Neuron (in vitro differentiated cells): ENCODE results near the gene SMIM41.

Experiments
- H2AFZ ChIP-seq: one replicate; pipeline ENCODE4 v1.6.1; 2013; ENCODE audit warnings: low read depth, mild to moderate bottlenecking, inconsistent platforms, low read length, moderate library complexity
- H3K27me3 ChIP-seq: one replicate; pipeline ENCODE4 v1.6.1; 2013; ENCODE audit warnings: low read length; ENCODE audit not compliant: insufficient read depth
- H3K36me3 ChIP-seq: one replicate; pipeline ENCODE4 v1.6.1; 2013; ENCODE audit warnings: low read length; ENCODE audit not compliant: insufficient read depth
- H3K4me1 ChIP-seq: one replicate; pipeline ENCODE4 v1.6.1; 2013; ENCODE audit warnings: low read length; ENCODE audit not compliant: insufficient read depth
- H3K4me3 ChIP-seq: 2 replicates; pipeline ENCODE4 v1.5.1; 2013; ENCODE audit warnings: mild to moderate bottlenecking, low read length, moderate library complexity
- H3K9me3 ChIP-seq: one replicate; pipeline ENCODE4 v1.6.1; 2013; ENCODE audit warnings: low read length

Gene SMIM41

GRCh38 chr12:52120951-52121823 lies 41.7 kb downstream of the SMIM41 start:
- H3K4me3 ChIP-seq: no peak overlapping the region

GRCh38 chr12:52121824-52122539 lies 42.5 kb downstream of the SMIM41 start:
- Histone ChIP-seq H3K4me1 (peaks cover 12% of the 10 kb centered on the region), H3K27me3 (peaks cover 26% of the 10 kb centered on the region), H3K36me3 (no peaks in the 10 kb centered on the region), H3K4me3 (no peak overlapping the region), H2AFZ (no peak overlapping the region), H3K9me3 (no peaks in the 10 kb centered on the region)

More at GRCh38 chr12:52120951-52121823, 41.7 kb downstream of the SMIM41 start:
- no peaks in the 10 kb centered on the region for H3K9me3 ChIP-seq
- H3K36me3 ChIP-seq: no peaks in the 10 kb centered on the region
- no peak overlapping the region for H2AFZ ChIP-seq
- H3K4me1 ChIP-seq: peaks cover 12% of the 10 kb centered on the region
- H3K27me3 ChIP-seq: peaks cover 26% of the 10 kb centered on the region

DNA sequence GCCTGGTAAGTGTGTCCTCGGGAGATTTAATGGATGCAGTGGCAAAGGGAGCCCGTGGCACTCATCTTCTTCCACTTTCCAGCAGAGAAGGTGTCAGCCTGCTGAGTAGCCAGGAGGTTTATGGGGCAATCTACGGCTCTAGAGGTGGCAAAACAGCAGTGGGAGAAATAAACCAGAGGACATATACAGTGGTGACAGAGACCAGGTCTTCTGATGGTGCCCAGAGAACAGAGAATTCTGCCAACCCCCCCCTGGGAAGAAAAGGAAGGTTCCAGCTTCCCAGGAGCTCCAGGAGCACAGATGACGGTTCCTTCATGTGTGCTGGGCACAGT lies 43.0 kb downstream of the SMIM41 start:
- Histone ChIP-seq H2AFZ (no peak overlapping the region), H3K9me3 (no peaks in the 10 kb centered on the region), H3K4me1 (peaks cover 12% of the 10 kb centered on the region), H3K36me3 (no peaks in the 10 kb centered on the region), H3K4me3 (no peak overlapping the region), H3K27me3 (peaks cover 26% of the 10 kb centered on the region)

DNA sequence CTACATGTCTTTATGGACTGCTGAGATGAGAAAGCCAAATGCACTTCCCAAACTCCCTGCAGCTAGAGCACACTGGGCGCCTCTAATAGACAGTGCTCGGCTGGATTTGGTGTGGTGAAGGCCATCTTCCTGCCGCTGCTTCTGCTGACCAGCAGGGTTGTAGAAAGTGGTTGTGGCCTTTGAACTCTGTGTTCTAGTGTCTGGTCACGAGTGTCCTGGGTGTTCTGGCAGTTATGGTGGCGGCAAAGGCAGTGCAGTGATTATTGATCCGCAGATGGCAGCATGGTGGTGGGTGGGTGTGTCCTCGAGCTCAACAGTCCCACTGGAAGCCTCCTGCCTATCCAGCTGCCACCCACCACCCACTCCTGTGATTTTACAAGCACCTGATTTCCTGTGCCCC lies 43.4 kb downstream of the SMIM41 start:
- H3K4me1 ChIP-seq: peaks cover 12% of the 10 kb centered on the region
- H3K36me3 ChIP-seq: no peaks in the 10 kb centered on the region
- peaks cover 23% of the 10 kb centered on the region for H3K27me3 ChIP-seq
- H3K9me3 ChIP-seq: no peaks in the 10 kb centered on the region
- no peak overlapping the region for H3K4me3 ChIP-seq
- H2AFZ ChIP-seq: no peak overlapping the region

DNA sequence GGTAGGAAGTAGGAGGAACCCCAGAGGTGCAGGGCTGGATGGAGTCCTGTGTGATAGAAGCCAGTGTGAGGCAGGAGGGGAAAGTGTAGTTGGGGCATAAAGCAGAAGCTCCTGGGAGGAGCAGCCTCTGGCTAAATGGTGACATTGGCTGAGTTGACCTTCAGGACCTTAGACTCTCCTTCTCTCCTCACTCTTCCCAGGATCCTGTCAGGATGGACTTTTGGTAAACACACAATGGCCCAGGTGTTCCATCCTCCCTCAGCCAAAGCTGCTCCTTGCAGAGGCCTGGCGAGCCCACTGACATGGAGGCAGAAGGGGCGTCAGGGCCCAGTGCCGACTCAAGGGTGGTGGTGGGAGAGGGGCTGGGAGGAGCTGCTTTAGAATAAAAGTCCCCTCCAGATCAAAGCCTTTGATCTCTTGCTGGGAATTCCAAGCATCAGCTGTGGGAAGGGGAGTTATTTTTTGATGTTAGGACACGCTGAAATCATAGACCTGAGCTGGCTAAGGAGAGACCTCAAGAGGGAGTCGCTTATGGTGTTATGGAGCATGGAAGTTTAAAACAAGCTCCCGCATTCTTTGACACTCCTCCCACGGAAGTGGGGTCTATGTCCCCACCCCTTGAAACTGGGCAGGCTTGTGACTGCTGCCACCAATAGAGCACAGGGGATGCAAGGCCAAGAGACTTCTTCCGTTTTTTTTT lies 44.1 kb downstream of the SMIM41 start:
- Histone ChIP-seq H3K9me3 (no peaks in the 10 kb centered on the region), H3K27me3 (peaks cover 20% of the 10 kb centered on the region), H2AFZ (no peak overlapping the region), H3K4me3 (no peak overlapping the region), H3K36me3 (no peaks in the 10 kb centered on the region), H3K4me1 (peaks cover 12% of the 10 kb centered on the region)

- Histone ChIP-seq H3K27me3 (peaks cover 14% of the 10 kb centered on the region), H3K9me3 (no peaks in the 10 kb centered on the region), H2AFZ (no peak overlapping the region), H3K36me3 (no peaks in the 10 kb centered on the region), H3K4me1 (peaks cover 12% of the 10 kb centered on the region), H3K4me3 (no peak overlapping the region)
Measured at GRCh38 chr12:52125476-52125900, 46.0 kb downstream of the SMIM41 start.

DNA sequence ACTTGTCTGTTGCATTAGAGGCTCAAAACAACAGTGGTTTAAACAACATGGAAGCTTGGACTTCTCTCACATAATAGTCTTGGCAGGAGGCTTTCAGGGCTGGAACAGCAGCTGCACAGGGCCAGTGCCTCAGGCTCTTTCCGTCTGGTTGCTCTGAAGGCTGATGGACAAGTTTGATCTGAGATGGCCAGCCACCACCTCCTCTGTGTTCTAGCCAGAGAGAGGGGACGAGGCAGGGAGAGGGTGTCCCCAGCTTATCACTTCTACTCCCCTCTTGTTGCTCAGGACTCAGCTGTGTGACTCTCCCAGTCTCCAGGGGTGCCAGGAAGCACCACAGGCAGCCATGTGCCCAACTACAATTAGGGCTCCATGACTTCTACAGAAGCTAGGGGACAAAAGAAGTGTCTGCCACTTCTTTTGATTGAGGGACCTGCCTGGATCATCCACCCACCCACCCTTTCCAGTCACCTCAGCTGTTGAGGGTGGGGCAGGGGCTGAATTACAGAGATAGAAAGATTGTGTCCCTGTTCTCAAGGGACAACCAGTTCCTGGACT lies 46.6 kb downstream of the SMIM41 start:
- peaks cover 12% of the 10 kb centered on the region for H3K4me1 ChIP-seq
- H3K27me3 ChIP-seq: peaks cover 14% of the 10 kb centered on the region
- H3K9me3 ChIP-seq: no peaks in the 10 kb centered on the region
- H2AFZ ChIP-seq: no peak overlapping the region
- no peaks in the 10 kb centered on the region for H3K36me3 ChIP-seq
- H3K4me3 ChIP-seq: no peak overlapping the region

GRCh38 chr12:52126605-52127578 lies 47.4 kb downstream of the SMIM41 start:
- H3K4me3 ChIP-seq: no peak overlapping the region
- no peaks in the 10 kb centered on the region for H3K36me3 ChIP-seq
- peaks cover 12% of the 10 kb centered on the region for H3K4me1 ChIP-seq
- H3K9me3 ChIP-seq: no peaks in the 10 kb centered on the region
- H2AFZ ChIP-seq: no peak overlapping the region
- peaks cover 14% of the 10 kb centered on the region for H3K27me3 ChIP-seq

DNA sequence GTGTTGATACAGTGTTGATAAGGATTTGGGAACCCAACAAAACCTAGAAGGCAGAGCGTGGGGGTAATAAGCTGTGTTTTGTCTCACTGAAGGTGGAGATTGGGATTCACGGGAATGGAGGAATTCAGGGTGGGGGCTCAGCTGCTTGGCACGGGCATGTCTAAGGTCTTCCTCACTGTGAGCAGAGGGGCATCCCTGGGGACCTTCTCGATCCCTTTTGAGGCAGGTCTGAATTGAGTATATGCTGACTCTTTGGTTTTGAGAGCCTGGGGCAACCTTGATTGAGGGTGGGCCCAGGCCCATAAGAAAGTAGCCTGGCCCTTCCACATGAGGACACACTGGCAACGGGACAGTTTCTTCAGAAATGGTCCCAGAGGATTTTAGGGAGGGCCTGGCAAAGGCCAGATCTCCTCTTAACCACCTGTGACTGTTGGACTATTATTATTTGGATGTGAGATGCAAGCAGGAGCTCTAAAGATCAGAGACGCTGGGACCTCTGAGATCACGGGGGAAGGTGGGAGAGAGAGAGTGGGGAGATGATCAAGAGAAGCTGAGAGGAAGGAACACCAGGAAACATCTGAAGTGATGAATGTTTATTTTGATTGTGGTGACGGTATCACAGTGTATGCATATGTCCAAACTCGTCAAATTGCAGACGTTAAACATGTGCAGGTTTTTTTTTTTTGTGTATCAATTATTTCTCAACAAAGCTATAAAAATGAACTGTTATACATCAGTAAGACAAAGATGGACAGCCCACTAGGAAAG lies 48.4 kb downstream of the SMIM41 start:
- no peak overlapping the region for H3K4me3 ChIP-seq
- H3K36me3 ChIP-seq: no peaks in the 10 kb centered on the region
- no peaks in the 10 kb centered on the region for H3K9me3 ChIP-seq
- H2AFZ ChIP-seq: no peak overlapping the region
- H3K4me1 ChIP-seq: peaks cover 12% of the 10 kb centered on the region
- peaks cover 12% of the 10 kb centered on the region for H3K27me3 ChIP-seq

- H3K4me3 ChIP-seq: no peak overlapping the region
- H2AFZ ChIP-seq: no peak overlapping the region
- H3K36me3 ChIP-seq: no peaks in the 10 kb centered on the region
- H3K9me3 ChIP-seq: no peaks in the 10 kb centered on the region
- H3K27me3 ChIP-seq: no peaks in the 10 kb centered on the region
- peaks cover 3% of the 10 kb centered on the region for H3K4me1 ChIP-seq
Measured at GRCh38 chr12:52130711-52131110, 51.2 kb downstream of the SMIM41 start.

DNA sequence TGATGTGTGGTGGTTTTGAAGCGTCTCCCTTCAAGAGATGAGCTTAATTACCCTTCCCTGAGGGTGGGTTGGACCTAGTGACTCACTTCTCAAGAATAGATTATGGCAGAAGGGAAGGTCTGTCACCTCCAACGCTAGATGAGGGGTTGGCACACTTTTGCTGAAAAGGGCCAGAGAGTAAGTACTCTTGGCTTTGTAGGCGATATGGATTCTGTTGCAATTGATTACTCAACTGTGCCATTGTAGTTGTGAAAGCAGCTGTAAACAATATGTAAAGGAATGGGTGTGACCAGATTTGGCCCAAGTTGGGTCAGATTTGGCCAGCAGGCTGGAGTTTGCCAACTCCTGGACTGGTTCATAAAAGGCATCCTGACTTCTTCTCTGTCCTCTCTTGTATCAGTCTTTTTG lies 53.3 kb downstream of the SMIM41 start:
- Histone ChIP-seq H2AFZ (no peak overlapping the region), H3K4me3 (no peak overlapping the region), H3K36me3 (no peaks in the 10 kb centered on the region), H3K9me3 (no peaks in the 10 kb centered on the region), H3K27me3 (no peaks in the 10 kb centered on the region), H3K4me1 (no peaks in the 10 kb centered on the region)
